Sigmoid colon (tissue), 7 donors: ENCODE measurements around the gene ZNF503. TPM values are rescaled to one million over a fixed set of nuclear protein-coding genes. Genes with fewer than 3 reads are reported as not detected.

Source experiments
- DNase-seq: peaks from one replicate; pipeline ENCODE4 v3.0.0-alpha.2; 2019
- H3K27ac ChIP-seq, 4 donors: fragments of 200-600 bp; sonication (generic); one replicate each; pipeline ENCODE4 v1.5.1; 2016 to 2019; ENCODE audit warnings: mild to moderate bottlenecking in 1 of 4
- H3K27me3 ChIP-seq, 3 donors: fragments of 200-600 bp; sonication (generic); one replicate each; pipeline ENCODE4 v1.5.1; 2019; ENCODE audit warnings: mild to moderate bottlenecking in 1 of 3
- H3K36me3 ChIP-seq, 4 donors: fragments of 200-600 bp; sonication (generic); one replicate each; pipeline ENCODE4 v1.5.1; 2016 to 2019
- H3K4me1 ChIP-seq, 4 donors: fragments of 200-600 bp; sonication (generic); one replicate each; pipeline ENCODE4 v1.5.1; 2017 to 2019
- H3K4me3 ChIP-seq, 4 donors: fragments of 200-600 bp; sonication (generic); one replicate each; pipeline ENCODE4 v1.5.1; 2017 to 2019; ENCODE audit warnings: mild to moderate bottlenecking in 2 of 4, moderate library complexity in 1 of 4
- H3K9me3 ChIP-seq, 4 donors: fragments of 200-600 bp in 3 of 4; sonication (generic) in 3 of 4; one replicate each; pipeline versions ENCODE4 v1.5.1 to v1.6.1; 2013 to 2019
- EP300 ChIP-seq, 4 donors: sonication (generic); formaldehyde crosslinking; IDR thresholded peaks; one replicate each; pipeline ENCODE4 v1.6.1; 2017; ENCODE audit warnings: antibody characterized with exemption in 4 of 4
- POLR2A ChIP-seq, 2 donors: fragments of 450-650 bp; IDR thresholded peaks; one replicate each; pipeline ENCODE4 v1.6.1; 2016; ENCODE audit warnings: antibody characterized with exemption in 2 of 2, mild to moderate bottlenecking in 2 of 2, moderate library complexity in 2 of 2
- POLR2AphosphoS5 ChIP-seq, 4 donors: sonication (generic); formaldehyde crosslinking; IDR thresholded peaks; one replicate each; pipeline ENCODE4 v1.6.1; 2017; ENCODE audit warnings: antibody characterized with exemption in 4 of 4
- WGBS, 2 donors: extraction: QIAGEN DNeasy Blood & Tissue Kit; methylation state at CpG; one replicate each; pipeline ENCODE4 v1.1.7; 2013; 5-methylcytosine and 5-hydroxymethylcytosine counted together
- intact Hi-C: fragments of 100-400 bp; cut with DNase I; formaldehyde crosslinking; loops from one replicate; pipeline ENCODE4 v1.15.1; 2023
- polyA plus RNA-seq, 3 donors: library from polyadenylated mRNA; stranded (reverse); fragments of 200-250 nt; gene quantifications; one replicate each; pipeline ENCODE4 v1.2.3, GENCODE V29; 2013
- total RNA-seq, 4 donors: library from RNA; depleted of rRNA; stranded (reverse); fragments of >200 nt; gene quantifications; one replicate each; pipeline ENCODE4 v1.1.0, GENCODE V29; 2016
- TF ChIP-seq, protein P1 (sequence below), 4 experiments: fragments of 450-650 bp in 3 of 4; fragments of 200-600 bp in 1 of 4; IDR thresholded peaks; one replicate each; pipeline ENCODE4 v1.5.1; 2016 to 2019; ENCODE audit warnings: antibody characterized with exemption in 4 of 4, mild to moderate bottlenecking in 3 of 4, moderate library complexity in 2 of 4
- donor health status: healthy with polysubstance abuse.
- donor health status: Bipolar disorder and iron deficiency.
- donor health status: healthy.

Gene ZNF503
- total and polyA plus RNA-seq, 7 donors = 2.3 to 20.3 (median 10.0) TPM

- intact Hi-C loops = no loop called here
- Histone ChIP-seq H3K36me3 (peaks cover 0 to 13% (median 0%) of the 10 kb centered on the region in 4 donors), H3K4me3 (no peak overlapping the region), H3K4me1 (peaks cover 0 to 8% (median 3%) of the 10 kb centered on the region in 4 donors), H3K27me3 (no peaks in the 10 kb centered on the region), H3K27ac (no peak overlapping the region), H3K9me3 (no peaks in the 10 kb centered on the region)
- TF ChIP-seq, protein P1, sequence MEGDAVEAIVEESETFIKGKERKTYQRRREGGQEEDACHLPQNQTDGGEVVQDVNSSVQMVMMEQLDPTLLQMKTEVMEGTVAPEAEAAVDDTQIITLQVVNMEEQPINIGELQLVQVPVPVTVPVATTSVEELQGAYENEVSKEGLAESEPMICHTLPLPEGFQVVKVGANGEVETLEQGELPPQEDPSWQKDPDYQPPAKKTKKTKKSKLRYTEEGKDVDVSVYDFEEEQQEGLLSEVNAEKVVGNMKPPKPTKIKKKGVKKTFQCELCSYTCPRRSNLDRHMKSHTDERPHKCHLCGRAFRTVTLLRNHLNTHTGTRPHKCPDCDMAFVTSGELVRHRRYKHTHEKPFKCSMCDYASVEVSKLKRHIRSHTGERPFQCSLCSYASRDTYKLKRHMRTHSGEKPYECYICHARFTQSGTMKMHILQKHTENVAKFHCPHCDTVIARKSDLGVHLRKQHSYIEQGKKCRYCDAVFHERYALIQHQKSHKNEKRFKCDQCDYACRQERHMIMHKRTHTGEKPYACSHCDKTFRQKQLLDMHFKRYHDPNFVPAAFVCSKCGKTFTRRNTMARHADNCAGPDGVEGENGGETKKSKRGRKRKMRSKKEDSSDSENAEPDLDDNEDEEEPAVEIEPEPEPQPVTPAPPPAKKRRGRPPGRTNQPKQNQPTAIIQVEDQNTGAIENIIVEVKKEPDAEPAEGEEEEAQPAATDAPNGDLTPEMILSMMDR (IDR thresholded peaks at IDR 0.05) = no peak
- no peak for TF ChIP-seq EP300 (IDR thresholded peaks at IDR 0.05)
- no peak for TF ChIP-seq POLR2AphosphoS5 (IDR thresholded peaks at IDR 0.05)
- TF ChIP-seq POLR2A (IDR thresholded peaks at IDR 0.05) = no peak
- DNase-seq = no peak
Observed at GRCh38 chr10:75436896-75437295, 35.3 kb upstream of the ZNF503 start.

GRCh38 chr10:75435291-75435690, 33.7 kb upstream of the ZNF503 start:
- Histone ChIP-seq H3K27me3 (no peaks in the 10 kb centered on the region), H3K4me3 (no peak overlapping the region), H3K36me3 (peaks cover 0 to 13% (median 0%) of the 10 kb centered on the region in 4 donors), H3K9me3 (no peaks in the 10 kb centered on the region), H3K4me1 (peaks cover 0 to 21% (median 10%) of the 10 kb centered on the region in 4 donors), H3K27ac (no peak overlapping the region)
- intact Hi-C loops = no loop called here
- no peak for DNase-seq
- TF ChIP-seq, protein P1 (IDR thresholded peaks at IDR 0.05) = no peak
- no peak for TF ChIP-seq POLR2A (IDR thresholded peaks at IDR 0.05)
- no peak for TF ChIP-seq POLR2AphosphoS5 (IDR thresholded peaks at IDR 0.05)
- no peak for TF ChIP-seq EP300 (IDR thresholded peaks at IDR 0.05)
- 80 to 90% methylated on average over 2 of the region's 2 CpGs for WGBS, 2 donors

- H3K9me3 ChIP-seq = no peaks in the 10 kb centered on the region
- H3K27ac ChIP-seq = no peak overlapping the region
- H3K4me3 ChIP-seq = no peak overlapping the region
- intact Hi-C loops = no loop called here
- TF ChIP-seq POLR2AphosphoS5 (IDR thresholded peaks at IDR 0.05) (no peak), EP300 (IDR thresholded peaks at IDR 0.05) (no peak), POLR2A (IDR thresholded peaks at IDR 0.05) (no peak)
- TF ChIP-seq, protein P1 (IDR thresholded peaks at IDR 0.05) = no peak
- no peak for DNase-seq
- WGBS, 2 donors = 86 to 94% methylated on average over 8 of the region's 8 CpGs
- peaks cover 0 to 8% (median 0%) of the 10 kb centered on the region in 4 donors for H3K36me3 ChIP-seq
- H3K27me3 ChIP-seq = no peaks in the 10 kb centered on the region
- peaks cover 0 to 26% (median 13%) of the 10 kb centered on the region in 4 donors for H3K4me1 ChIP-seq
Observed at GRCh38 chr10:75434291-75434690, 32.7 kb upstream of the ZNF503 start.

GRCh38 chr10:75433216-75433615, 31.7 kb upstream of the ZNF503 start:
- TF ChIP-seq EP300 (IDR thresholded peaks at IDR 0.05) (no peak), POLR2A (IDR thresholded peaks at IDR 0.05) (no peak)
- H3K4me1 ChIP-seq = peaks cover 0 to 30% (median 13%) of the 10 kb centered on the region in 4 donors
- H3K27me3 ChIP-seq = no peaks in the 10 kb centered on the region
- intact Hi-C loops = no loop called here
- H3K27ac ChIP-seq = no peak overlapping the region
- H3K4me3 ChIP-seq = no peak overlapping the region
- no peaks in the 10 kb centered on the region for H3K9me3 ChIP-seq
- no peak for DNase-seq
- 82 to 88% methylated on average over 8 of the region's 8 CpGs for WGBS, 2 donors
- H3K36me3 ChIP-seq = no peaks in the 10 kb centered on the region

DNA sequence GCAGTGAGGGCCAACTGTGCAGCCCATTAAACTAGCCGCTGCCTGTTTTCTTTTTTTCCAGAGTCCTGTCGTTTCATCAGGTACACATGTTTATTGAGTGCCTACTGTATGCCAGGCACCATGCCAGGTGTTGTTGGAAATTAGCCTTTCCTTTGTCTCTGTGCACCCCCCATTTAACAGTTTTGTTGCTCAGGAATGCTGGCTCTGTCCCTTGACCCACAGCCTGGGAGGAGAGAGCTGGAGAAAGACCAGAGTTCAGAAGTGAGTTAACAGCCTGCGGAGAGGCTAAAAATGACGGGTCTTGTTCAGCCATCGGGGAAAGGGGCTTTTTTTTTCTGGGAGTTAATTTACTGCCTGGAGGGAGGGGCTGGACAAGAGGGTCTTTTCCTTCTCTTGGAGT, 31.2 kb upstream of the ZNF503 start:
- no peaks in the 10 kb centered on the region for H3K36me3 ChIP-seq
- H3K27ac ChIP-seq = no peak overlapping the region
- peaks cover 0 to 34% (median 15%) of the 10 kb centered on the region in 4 donors for H3K4me1 ChIP-seq
- no peaks in the 10 kb centered on the region for H3K27me3 ChIP-seq
- H3K4me3 ChIP-seq = no peak overlapping the region
- no peak for TF ChIP-seq POLR2AphosphoS5 (IDR thresholded peaks at IDR 0.05)
- TF ChIP-seq EP300 (IDR thresholded peaks at IDR 0.05) = no peak
- TF ChIP-seq POLR2A (IDR thresholded peaks at IDR 0.05) = no peak
- TF ChIP-seq, protein P1 (IDR thresholded peaks at IDR 0.05) = no peak
- no peak for DNase-seq
- intact Hi-C loops = no loop called here
- no peaks in the 10 kb centered on the region for H3K9me3 ChIP-seq
- 76 to 83% methylated on average over 5 of the region's 5 CpGs for WGBS, 2 donors
